ENCODE data around the gene PHLDB1. TPM values are rescaled to one million over a fixed set of nuclear protein-coding genes. Genes with fewer than 3 reads are reported as not detected.

PHLDB1 gene
- total and polyA plus RNA-seq, 3 donors from 2014 or later = 51.1 to 102 (median 95.9) TPM

- Histone ChIP-seq H3K27me3 (no peaks in the 10 kb centered on the region), H3K9me3 (no peaks in the 10 kb centered on the region), H3K4me3 (no peak overlapping the region), H3K4me1 (peaks cover 11% of the 10 kb centered on the region), H3K36me3 (ENCODE audit: low read depth, missing control alignments) (no peaks in the 10 kb centered on the region), H3K27ac (no peak overlapping the region)
- 76 to 82% methylated on average over 10 to 15 of the region's 15 CpGs for WGBS, 2 donors
- no peak for DNase-seq
- TF ChIP-seq CTCF (IDR thresholded peaks at IDR 0.05) (no peak), POLR2A (IDR thresholded peaks at IDR 0.05) (no peak)
- intact Hi-C loops (cut with DNase I; ENCODE audit: low total_unique reads) = loop anchor here (10.0 kb wide), 2 partner anchors 103 to 213 kb away; partner anchors contain the start of gene DDX6
These were observed 84.8 kb downstream of the PHLDB1 start for GRCh38 chr11:118691926-118692830.

- H3K4me3 ChIP-seq = no peak overlapping the region
- DNase-seq = no peak
- H3K27me3 ChIP-seq = no peaks in the 10 kb centered on the region
- TF ChIP-seq POLR2A (IDR thresholded peaks at IDR 0.05) = no peak
- TF ChIP-seq CTCF (IDR thresholded peaks at IDR 0.05) = no peak
- intact Hi-C loops (cut with DNase I; ENCODE audit: low total_unique reads) = loop anchor here (10.0 kb wide), 2 partner anchors 101 to 211 kb away; partner anchors contain the start of gene DDX6
- H3K4me1 ChIP-seq = peaks cover 10% of the 10 kb centered on the region
- no peaks in the 10 kb centered on the region for H3K9me3 ChIP-seq
- 94% methylated on average over 8 of the region's 8 CpGs for WGBS, 2 donors
- no peak overlapping the region for H3K27ac ChIP-seq
- no peaks in the 10 kb centered on the region for H3K36me3 ChIP-seq (ENCODE audit: low read depth, missing control alignments)
These were observed 86.8 kb downstream of the PHLDB1 start for GRCh38 chr11:118694185-118694584.

DNA sequence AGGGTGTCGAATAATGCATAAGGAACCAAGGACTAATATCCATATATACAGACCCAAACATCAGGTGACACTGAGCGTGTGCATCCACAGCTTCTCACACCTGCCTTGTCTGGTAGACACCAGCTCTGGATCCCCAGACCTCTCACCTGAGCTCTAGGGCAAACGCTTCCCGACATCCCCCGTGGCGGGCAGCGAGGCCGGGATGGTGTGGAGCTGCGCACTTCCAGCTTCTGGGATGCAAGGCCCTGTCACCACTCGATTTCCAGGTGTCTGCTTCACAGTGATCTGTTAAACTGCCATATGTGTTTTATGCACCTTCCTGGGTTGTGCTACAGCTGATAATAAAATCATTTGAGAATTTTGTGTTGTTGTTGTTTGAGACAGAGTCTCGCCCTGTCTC is 87.4 kb downstream of the PHLDB1 start:
- H3K4me1 ChIP-seq = peaks cover 5% of the 10 kb centered on the region
- TF ChIP-seq POLR2A (IDR thresholded peaks at IDR 0.05) (no peak), CTCF (IDR thresholded peaks at IDR 0.05) (no peak)
- no peaks in the 10 kb centered on the region for H3K36me3 ChIP-seq (ENCODE audit: low read depth, missing control alignments)
- DNase-seq = no peak
- H3K9me3 ChIP-seq = no peaks in the 10 kb centered on the region
- no peaks in the 10 kb centered on the region for H3K27me3 ChIP-seq
- 91 to 92% methylated on average over 5 to 11 of the region's 11 CpGs for WGBS, 2 donors
- H3K4me3 ChIP-seq = no peak overlapping the region
- no peak overlapping the region for H3K27ac ChIP-seq
- intact Hi-C loops (cut with DNase I; ENCODE audit: low total_unique reads) = loop anchor here (10.0 kb wide), 2 partner anchors 100 to 210 kb away; partner anchors contain the start of gene DDX6

DNA sequence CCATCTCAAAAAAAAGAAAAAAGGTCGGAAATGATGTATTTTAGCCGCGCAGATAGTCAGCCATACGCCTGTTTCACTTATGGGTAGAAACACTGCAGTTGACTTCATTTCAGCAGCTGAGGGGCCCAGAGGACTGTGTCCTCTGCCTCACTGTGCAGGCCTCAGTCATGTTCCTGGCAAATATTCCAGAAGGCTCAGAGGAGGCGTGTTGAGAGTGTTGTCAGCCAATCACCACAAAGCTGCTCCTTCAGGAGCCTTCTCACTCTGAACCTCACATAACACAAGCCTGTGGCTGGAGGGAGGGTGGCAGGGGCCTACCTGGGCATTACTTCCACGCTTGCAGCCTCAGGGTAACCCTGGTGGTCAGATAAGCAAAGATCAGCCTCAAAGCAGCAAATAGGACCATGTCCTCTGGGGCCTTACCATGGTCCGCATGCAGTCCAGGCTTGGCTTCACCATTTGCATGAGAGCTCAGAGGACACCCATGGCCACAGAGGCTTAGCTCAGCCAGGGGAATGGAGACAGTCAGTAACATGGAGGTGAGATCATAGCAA is 89.3 kb downstream of the PHLDB1 start:
- intact Hi-C loops (cut with DNase I; ENCODE audit: low total_unique reads) = loop anchor here (10.0 kb wide), 2 partner anchors 98 to 208 kb away; partner anchors contain the start of gene DDX6
- Histone ChIP-seq H3K27ac (no peak overlapping the region), H3K4me3 (no peak overlapping the region), H3K27me3 (no peaks in the 10 kb centered on the region), H3K4me1 (no peaks in the 10 kb centered on the region), H3K9me3 (no peaks in the 10 kb centered on the region), H3K36me3 (ENCODE audit: low read depth, missing control alignments) (no peaks in the 10 kb centered on the region)
- 92% methylated on average over 5 to 7 of the region's 7 CpGs for WGBS, 2 donors
- no peak for DNase-seq
- no peak for TF ChIP-seq CTCF (IDR thresholded peaks at IDR 0.05)
- TF ChIP-seq POLR2A (IDR thresholded peaks at IDR 0.05) = no peak
